GM12891 (cell line): Measurements from ENCODE around the gene CBX2.
"Not testable (repeated sequence)": the region's sequence is repeated elsewhere in the genome, so short reads cannot be mapped to it uniquely, and the experiment has no call there.

Source experiments
- DNase-seq: peaks from one replicate; pipeline ENCODE4 v3.0.0; 2011; ENCODE audit warnings: low spot score; ENCODE audit not compliant: insufficient read length
- FAIRE-seq: peaks from 2 replicates; lab custom pipeline; 2011; peaks lifted over from hg19 to GRCh38; lab: Jason Lieb, UNC
- PAX5 ChIP-seq: IDR thresholded peaks from 2 replicates; pipeline ENCODE4 v1.6.1; 2011; ENCODE audit warnings: low read length, moderate library complexity, mild to moderate bottlenecking; ENCODE audit not compliant: insufficient read depth, severe bottlenecking
- POLR2A ChIP-seq: IDR thresholded peaks from 2 replicates; pipeline ENCODE4 v1.6.1; 2011; ENCODE audit warnings: low read depth, low read length, control low read depth
- POLR2AphosphoS5 ChIP-seq: IDR thresholded peaks from 2 replicates; pipeline ENCODE4 v1.6.1; 2011; ENCODE audit warnings: low read depth, low read length, control low read depth
- POU2F2 ChIP-seq: IDR thresholded peaks from 2 replicates; pipeline ENCODE4 v1.6.1; 2011; ENCODE audit warnings: low read depth, mild to moderate bottlenecking, control low read depth, low read length, moderate library complexity
- SPI1 ChIP-seq: IDR thresholded peaks from 2 replicates; pipeline ENCODE4 v1.6.1; 2011; ENCODE audit warnings: low read depth, low read length, control low read depth
- TAF1 ChIP-seq: IDR thresholded peaks from 2 replicates; pipeline ENCODE4 v1.6.1; 2011; ENCODE audit warnings: low read depth, low read length, control low read depth

CBX2 gene

DNA sequence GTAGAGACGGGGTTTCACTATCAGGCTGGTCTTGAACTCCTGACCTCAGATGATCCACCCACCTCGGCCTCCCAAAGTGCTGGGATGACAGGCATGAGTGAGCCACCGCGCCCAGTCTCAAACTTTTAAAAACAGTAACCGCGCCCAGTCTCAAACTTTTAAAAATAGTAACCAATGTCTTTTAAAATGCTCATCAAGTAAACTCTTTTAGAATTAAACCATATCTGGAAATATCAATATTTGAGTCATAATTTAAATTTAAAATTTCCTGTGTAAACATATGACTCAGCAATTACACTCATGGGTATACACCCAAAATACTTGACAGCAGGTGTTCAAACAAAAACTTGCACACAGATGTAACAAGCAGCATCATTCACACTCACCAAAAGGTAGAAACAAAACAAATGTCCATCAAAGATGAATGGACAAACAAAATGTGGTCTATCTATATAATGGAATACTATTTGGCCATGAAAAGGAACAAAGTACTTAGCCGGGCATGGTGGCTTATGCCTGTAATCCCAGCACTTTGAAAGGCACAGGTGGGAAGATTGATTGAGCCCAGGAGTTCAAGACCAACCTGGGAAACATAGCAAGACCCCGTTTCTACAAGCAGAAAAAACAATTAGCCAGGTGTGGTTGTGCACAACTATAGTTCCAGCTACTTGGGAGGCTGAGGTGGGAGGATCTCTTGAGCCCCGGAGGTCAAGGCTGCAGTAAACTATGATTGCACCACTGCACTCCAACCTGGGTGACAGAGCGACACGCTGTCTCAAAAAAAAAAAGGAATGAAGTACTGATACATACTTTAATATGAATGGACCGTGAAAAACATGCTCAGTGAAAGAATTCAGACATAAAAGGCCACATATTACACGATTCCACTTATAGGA lies 27.1 kb upstream of the CBX2 start:
- FAIRE-seq, result no peak

GRCh38 chr17:79752175-79752574 lies 25.8 kb upstream of the CBX2 start:
- TF ChIP-seq POU2F2 (no peak), POLR2AphosphoS5 (no peak), TAF1 (no peak), POLR2A (no peak), SPI1 (no peak), PAX5 (no peak)
- FAIRE-seq (no peak), DNase-seq (no peak)

More for the DNA sequence above, 27.1 kb upstream of the CBX2 start:
- DNase-seq, result no peak
- no peak for TF ChIP-seq POLR2A
- TF ChIP-seq POU2F2, result no peak
- TF ChIP-seq POLR2AphosphoS5, result no peak
- no peak for TF ChIP-seq SPI1
- TF ChIP-seq TAF1, result no peak
- TF ChIP-seq PAX5, result no peak

GRCh38 chr17:79754370-79754769 lies 23.6 kb upstream of the CBX2 start:
- no peak for FAIRE-seq
- no peak for TF ChIP-seq POU2F2
- no peak for TF ChIP-seq PAX5
- TF ChIP-seq POLR2A, result no peak
- TF ChIP-seq SPI1, result no peak
- TF ChIP-seq POLR2AphosphoS5, result no peak
- TF ChIP-seq TAF1, result no peak
- no peak for DNase-seq

DNA sequence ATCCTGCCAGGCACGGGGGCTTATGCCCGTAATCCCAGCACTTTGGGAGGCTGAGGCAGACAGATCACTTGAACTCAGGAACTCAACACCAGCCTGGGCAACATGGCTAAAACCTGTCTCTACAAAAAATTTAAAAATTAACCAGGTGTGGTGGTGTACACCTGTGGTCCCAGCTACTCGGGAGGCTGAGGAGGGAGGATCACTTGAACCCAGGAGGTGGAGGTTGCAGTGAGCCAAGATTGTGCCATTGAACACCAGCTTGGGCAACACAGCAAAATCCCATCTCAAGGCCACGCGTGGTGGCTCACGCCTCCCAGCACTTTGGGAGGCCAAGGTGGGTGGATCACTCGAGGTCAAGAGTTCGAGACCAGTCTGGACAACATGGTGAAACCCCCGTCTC lies 23.0 kb upstream of the CBX2 start:
- DNase-seq, FAIRE-seq: not testable (repeated sequence)

GRCh38 chr17:79755591-79755990 lies 22.4 kb upstream of the CBX2 start:
- FAIRE-seq (no peak), DNase-seq (no peak)
- no peak for TF ChIP-seq POLR2A

- FAIRE-seq, result no peak
- no peak for DNase-seq
- no peak for TF ChIP-seq POLR2AphosphoS5
- no peak for TF ChIP-seq SPI1
- TF ChIP-seq POU2F2, result no peak
- TF ChIP-seq POLR2A, result no peak
- TF ChIP-seq TAF1, result no peak
Measured at GRCh38 chr17:79757140-79757745, 20.7 kb upstream of the CBX2 start.

- no peak for FAIRE-seq
- TF ChIP-seq POLR2AphosphoS5, result no peak
- no peak for TF ChIP-seq TAF1
- TF ChIP-seq SPI1, result no peak
- TF ChIP-seq PAX5, result no peak
- no peak for TF ChIP-seq POU2F2
- no peak for TF ChIP-seq POLR2A
Measured at GRCh38 chr17:79758271-79758670, 19.7 kb upstream of the CBX2 start.

GRCh38 chr17:79760197-79760906 lies 17.6 kb upstream of the CBX2 start:
- DNase-seq, result no peak
- no peak for TF ChIP-seq TAF1
- no peak for TF ChIP-seq SPI1
- TF ChIP-seq PAX5, result no peak
- TF ChIP-seq POLR2A, result no peak
- TF ChIP-seq POU2F2, result no peak
- no peak for FAIRE-seq

More at GRCh38 chr17:79758271-79758670, 19.7 kb upstream of the CBX2 start:
- DNase-seq, result no peak

- DNase-seq (no peak), FAIRE-seq (no peak)
- no peak for TF ChIP-seq TAF1
- no peak for TF ChIP-seq PAX5
- TF ChIP-seq SPI1, result no peak
- TF ChIP-seq POLR2AphosphoS5, result no peak
- no peak for TF ChIP-seq POU2F2
- no peak for TF ChIP-seq POLR2A
Measured at GRCh38 chr17:79761894-79762589, 15.9 kb upstream of the CBX2 start.
